UCSD-AML1 (cell line): Measurements from ENCODE around the gene IQGAP2.
"Not testable (repeated sequence)": the region's sequence is repeated elsewhere in the genome, so short reads cannot be mapped to it uniquely, and the experiment has no call there.

ENCODE experiments used
- DNase-seq: peaks from one replicate; lab custom pipeline; 2025; ENCODE audit not compliant: unreplicated experiment; lab: John Stamatoyannopoulos, UW

Gene IQGAP2

GRCh38 chr5:76735762-76736545, 332.9 kb downstream of the IQGAP2 start:
- DNase-seq, result no peak

GRCh38 chr5:76736679-76737556, 333.8 kb downstream of the IQGAP2 start:
- no peak for DNase-seq

- DNase-seq, result no peak
These were observed 334.8 kb downstream of the IQGAP2 start for GRCh38 chr5:76737846-76738245.

DNA sequence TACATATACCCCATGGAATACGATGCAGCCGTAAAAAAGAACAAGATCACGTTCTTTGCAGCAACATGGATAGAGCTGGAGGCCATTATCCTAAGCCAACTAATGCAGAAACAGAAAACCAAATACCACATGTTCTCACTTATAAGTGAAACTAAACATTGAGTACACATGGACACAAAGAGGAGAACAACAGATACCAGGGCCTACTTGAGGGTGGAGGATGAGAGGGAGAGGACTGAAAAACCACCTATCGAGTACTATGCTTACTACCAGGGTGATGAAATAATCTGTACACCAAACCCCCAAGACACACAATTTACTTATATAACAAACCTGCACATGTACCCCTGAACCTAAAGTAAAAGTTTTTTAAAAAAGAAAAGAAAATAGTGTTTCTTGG, 338.4 kb downstream of the IQGAP2 start:
- DNase-seq, result not testable (repeated sequence)

DNA sequence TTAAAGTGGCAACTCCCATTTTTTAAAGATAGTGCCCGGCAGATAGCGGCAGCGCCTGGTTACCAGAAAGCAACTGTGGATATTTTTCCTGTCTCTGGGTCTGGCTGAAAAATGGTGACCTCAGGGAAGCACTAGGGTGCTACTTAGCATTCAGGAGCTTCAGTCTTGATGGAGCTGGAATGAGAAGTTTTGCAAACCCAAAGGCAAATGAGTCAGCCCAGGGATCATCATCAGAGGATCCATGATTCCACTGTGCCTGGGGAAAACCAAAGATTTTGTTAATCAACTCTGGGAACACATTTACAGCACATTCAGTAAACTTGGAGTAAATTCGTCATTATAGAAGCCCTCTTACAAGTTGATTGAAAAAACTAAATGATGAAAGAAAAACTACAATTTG, 339.5 kb downstream of the IQGAP2 start:
- DNase-seq, result no peak

- DNase-seq, result no peak
These were observed 341.5 kb downstream of the IQGAP2 start for GRCh38 chr5:76744632-76745031.

GRCh38 chr5:76745670-76746069, 342.6 kb downstream of the IQGAP2 start:
- no peak for DNase-seq

- no peak for DNase-seq
These were observed 343.6 kb downstream of the IQGAP2 start for GRCh38 chr5:76746677-76747076.

DNA sequence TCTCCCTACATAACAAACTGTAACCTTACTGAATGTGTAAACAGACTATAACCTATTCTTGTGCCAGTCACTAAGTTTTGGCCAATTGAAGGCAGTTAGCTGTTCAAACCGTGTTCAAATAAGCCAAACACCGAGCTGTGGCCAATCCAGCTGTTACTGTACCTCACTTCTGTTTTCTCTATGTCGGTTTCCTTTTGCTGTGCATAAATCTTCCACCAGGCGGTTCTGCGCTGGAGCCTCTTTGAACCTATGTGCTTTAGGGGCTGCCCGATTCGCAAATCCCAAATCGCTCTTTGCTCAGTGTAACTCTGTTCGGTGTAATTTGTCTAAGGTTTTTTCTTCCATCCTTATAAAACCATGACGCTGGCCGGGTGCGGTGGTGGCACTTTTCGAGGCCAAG, 344.6 kb downstream of the IQGAP2 start:
- DNase-seq, result no peak

- no peak for DNase-seq
These were observed 348.2 kb downstream of the IQGAP2 start for GRCh38 chr5:76751291-76751690.

GRCh38 chr5:76754668-76755078, 351.6 kb downstream of the IQGAP2 start:
- no peak for DNase-seq

DNA sequence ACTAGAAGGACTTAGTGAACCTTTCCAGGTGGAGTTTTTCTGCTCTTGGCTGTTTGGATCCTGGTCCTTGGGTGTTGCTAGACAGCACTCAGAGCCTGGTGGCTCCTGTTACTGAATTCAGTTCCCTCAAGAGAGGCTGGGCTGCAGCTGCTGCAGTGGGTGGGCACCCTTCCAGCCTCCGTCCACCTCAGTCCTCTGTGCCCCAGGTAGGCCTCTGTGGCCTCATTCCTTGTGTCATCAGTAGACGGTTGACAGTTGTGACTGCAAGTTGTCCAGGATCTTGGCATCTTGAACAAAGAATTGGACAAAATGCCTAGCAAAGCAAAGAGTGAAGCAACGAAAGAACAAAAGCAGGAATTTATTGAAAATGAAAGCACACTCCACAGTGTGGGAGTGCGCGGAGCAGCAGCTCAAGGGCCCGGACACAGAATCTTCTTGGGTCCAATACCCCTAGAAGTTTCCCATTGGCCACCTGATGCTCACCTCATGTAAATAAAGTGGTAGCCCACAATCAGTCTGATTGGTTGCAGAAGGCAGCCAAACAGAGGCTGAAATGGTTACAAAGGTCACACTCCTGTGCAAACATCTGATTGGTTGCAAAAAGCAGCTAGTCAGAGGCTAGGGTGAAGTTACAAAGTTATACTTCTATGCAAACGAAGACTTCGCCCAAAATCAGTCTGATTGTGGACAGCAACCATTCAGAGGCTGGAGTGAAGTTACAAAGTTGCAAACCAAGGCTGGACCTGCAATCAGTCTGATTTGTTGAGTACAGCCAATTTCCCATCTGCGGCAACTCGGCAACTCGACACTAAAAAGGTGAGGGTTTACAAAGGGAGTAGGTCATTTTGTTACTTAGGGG, 352.9 kb downstream of the IQGAP2 start:
- DNase-seq, result no peak

DNA sequence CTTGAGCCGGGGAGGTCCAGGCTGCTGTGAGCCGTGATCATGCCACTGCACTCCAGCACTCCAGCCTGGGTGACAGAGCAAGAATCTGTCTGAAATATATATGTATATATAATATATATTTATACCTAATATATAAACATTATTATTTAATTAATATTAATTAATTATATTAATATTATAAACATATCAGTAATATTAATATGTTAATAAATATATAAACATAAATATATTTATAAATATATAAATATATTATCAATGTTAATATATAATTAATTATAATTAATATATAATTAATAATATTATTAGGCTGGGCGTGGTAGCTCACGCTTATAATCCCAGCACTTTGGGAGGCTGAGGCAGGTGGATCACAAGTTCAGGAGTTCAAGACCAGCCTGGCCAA, 354.0 kb downstream of the IQGAP2 start:
- no peak for DNase-seq
